Naive thymus-derived CD4-positive, alpha-beta T cell (primary cell): ENCODE data around the gene GALNT13. TPM values are rescaled to one million over a fixed set of nuclear protein-coding genes. Genes with fewer than 3 reads are reported as not detected.

Experiments
- ATAC-seq: fragments of 150-1000 bp; cut with Tn5 transposase; 2 replicates; pipeline ENCODE4 v1.10.0; 2021; ENCODE audit warnings: mild to moderate bottlenecking, moderate library complexity
- CTCF ChIA-PET: fragments of 350-600 bp; sonication (Branson Sonifier 250); formaldehyde crosslinking; loops from one replicate; lab custom pipeline; 2021; ENCODE audit warnings: antibody characterized with exemption; lab: Charles Lee
- POLR2A ChIA-PET: fragments of 350-600 bp; sonication (Branson Sonifier 250); formaldehyde crosslinking; loops from one replicate; lab custom pipeline; 2021; ENCODE audit warnings: antibody characterized with exemption, inconsistent platforms; lab: Charles Lee
- DNase-seq, 9 donors: peaks; one replicate each; pipeline versions ENCODE4 v3.0.0 to v3.0.0-alpha.2; 2020 to 2022; ENCODE audit warnings: mixed read lengths in 1 of 9
- H3K27ac ChIP-seq: one replicate; pipeline ENCODE4 v1.7.0; 2013; ENCODE audit warnings: mild to moderate bottlenecking, low read depth, low read length, moderate library complexity
- H3K27me3 ChIP-seq, 2 donors: one replicate each; pipeline ENCODE4 v1.7.0; 2013; ENCODE audit warnings: low read length in 2 of 2, mild to moderate bottlenecking in 2 of 2, moderate library complexity in 2 of 2; ENCODE audit not compliant: control insufficient read depth in 2 of 2, insufficient read depth in 2 of 2
- H3K36me3 ChIP-seq, 3 experiments: 1 replicate in 2 of 3; 2 replicates in 1 of 3; pipeline ENCODE4 v1.7.0; 2013; ENCODE audit warnings: low read length in 3 of 3, mild to moderate bottlenecking in 3 of 3, moderate library complexity in 1 of 3; ENCODE audit not compliant: insufficient read depth in 3 of 3, control insufficient read depth in 2 of 3
- H3K4me1 ChIP-seq, 2 donors: one replicate each; pipeline ENCODE4 v1.7.0; 2013; ENCODE audit warnings: low read length in 2 of 2, mild to moderate bottlenecking in 2 of 2, moderate library complexity in 1 of 2; ENCODE audit not compliant: control insufficient read depth in 2 of 2, insufficient read depth in 2 of 2
- H3K4me3 ChIP-seq: 2 replicates; pipeline ENCODE4 v1.7.0; 2013; ENCODE audit warnings: mild to moderate bottlenecking, low read length
- H3K9me3 ChIP-seq, 3 experiments: 1 replicate in 2 of 3; 2 replicates in 1 of 3; pipeline ENCODE4 v1.7.0; 2013; ENCODE audit warnings: low read length in 3 of 3; ENCODE audit not compliant: control insufficient read depth in 2 of 3
- H3K27ac Mint-ChIP-seq, 9 donors: one replicate each; pipeline ENCODE4 v1.8.0; 2020 to 2022; ENCODE audit warnings: mixed read lengths in 9 of 9, mild to moderate bottlenecking in 8 of 9, moderate library complexity in 5 of 9, inconsistent platforms in 2 of 9
- H3K27me3 Mint-ChIP-seq, 5 donors: one replicate each; pipeline ENCODE4 v1.8.0; 2021 to 2022; ENCODE audit warnings: mixed read lengths in 5 of 5, mild to moderate bottlenecking in 1 of 5
- H3K36me3 Mint-ChIP-seq, 5 donors: one replicate each; pipeline ENCODE4 v1.8.0; 2020 to 2022; ENCODE audit warnings: mixed read lengths in 5 of 5, mild to moderate bottlenecking in 3 of 5, inconsistent platforms in 1 of 5
- H3K4me1 Mint-ChIP-seq, 7 donors: one replicate each; pipeline ENCODE4 v1.8.0; 2020 to 2022; ENCODE audit warnings: mixed read lengths in 7 of 7, mild to moderate bottlenecking in 3 of 7, inconsistent platforms in 1 of 7
- H3K4me3 Mint-ChIP-seq, 10 donors: one replicate each; pipeline ENCODE4 v1.8.0; 2020 to 2022; ENCODE audit warnings: mild to moderate bottlenecking in 10 of 10, mixed read lengths in 10 of 10, moderate library complexity in 6 of 10, inconsistent platforms in 2 of 10
- H3K9me3 Mint-ChIP-seq, 11 donors: one replicate each; pipeline ENCODE4 v1.8.0; 2020 to 2022; ENCODE audit warnings: mixed read lengths in 11 of 11, mild to moderate bottlenecking in 4 of 11, inconsistent platforms in 1 of 11, moderate library complexity in 1 of 11
- intact Hi-C, 2 donors: fragments of 100-400 bp; cut with micrococcal nuclease; formaldehyde crosslinking; loops; one replicate each; pipeline ENCODE4 v1.15.1; 2023
- polyA plus RNA-seq, 2 donors: library from polyadenylated mRNA; unstranded; fragments of 300-500 nt; fragmentation: Illumina TruSeq; gene quantifications; one replicate each; pipeline ENCODE4 v1.2.3, GENCODE V29; 2021
- total RNA-seq, 6 experiments: library from RNA in 5 of 6; stranded (reverse) in 5 of 6; gene quantifications; 1 replicate in 5 of 6; 2 replicates in 1 of 6; pipeline ENCODE4 v1.2.3 and lab custom pipeline; 2021 to 2026

The GALNT13 gene
- total and polyA plus RNA-seq, 7 experiments from 2014 or later: 0.44 TPM; not detected in 6

DNA sequence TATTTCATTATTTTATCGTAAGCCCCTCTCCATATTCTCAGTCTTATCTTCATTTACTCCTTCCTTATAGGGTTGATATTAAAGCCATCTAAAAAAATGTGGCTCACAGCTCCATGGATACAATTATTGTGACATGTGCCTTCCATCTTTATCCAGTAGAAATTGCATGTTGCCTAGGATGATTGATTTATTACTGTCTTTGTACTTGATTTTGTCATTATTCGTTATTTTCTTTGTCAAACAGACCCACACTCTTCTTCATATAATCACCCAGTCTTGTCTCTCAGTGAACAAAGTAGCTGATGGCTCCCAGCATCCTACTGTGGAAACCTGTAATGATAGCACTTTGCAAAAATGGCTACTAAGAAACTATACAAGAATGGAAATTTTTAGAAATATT, 574.6 kb downstream of the GALNT13 start:
- Mint-ChIP-seq H3K4me3 (no peak overlapping the region), H3K36me3 (no peaks in the 10 kb centered on the region), H3K27me3 (no peaks in the 10 kb centered on the region), H3K9me3 (no peaks in the 10 kb centered on the region), H3K27ac (no peak overlapping the region), H3K4me1 (no peaks in the 10 kb centered on the region)
- Histone ChIP-seq H3K27ac (no peak overlapping the region), H3K27me3 (no peaks in the 10 kb centered on the region), H3K36me3 (no peaks in the 10 kb centered on the region), H3K4me1 (no peaks in the 10 kb centered on the region), H3K4me3 (no peak overlapping the region), H3K9me3 (no peaks in the 10 kb centered on the region)
- intact Hi-C loops: no loop called here
- no peak for DNase-seq
- no peak for ATAC-seq
- POLR2A ChIA-PET: no interaction called here
- CTCF ChIA-PET: no interaction called here

DNA sequence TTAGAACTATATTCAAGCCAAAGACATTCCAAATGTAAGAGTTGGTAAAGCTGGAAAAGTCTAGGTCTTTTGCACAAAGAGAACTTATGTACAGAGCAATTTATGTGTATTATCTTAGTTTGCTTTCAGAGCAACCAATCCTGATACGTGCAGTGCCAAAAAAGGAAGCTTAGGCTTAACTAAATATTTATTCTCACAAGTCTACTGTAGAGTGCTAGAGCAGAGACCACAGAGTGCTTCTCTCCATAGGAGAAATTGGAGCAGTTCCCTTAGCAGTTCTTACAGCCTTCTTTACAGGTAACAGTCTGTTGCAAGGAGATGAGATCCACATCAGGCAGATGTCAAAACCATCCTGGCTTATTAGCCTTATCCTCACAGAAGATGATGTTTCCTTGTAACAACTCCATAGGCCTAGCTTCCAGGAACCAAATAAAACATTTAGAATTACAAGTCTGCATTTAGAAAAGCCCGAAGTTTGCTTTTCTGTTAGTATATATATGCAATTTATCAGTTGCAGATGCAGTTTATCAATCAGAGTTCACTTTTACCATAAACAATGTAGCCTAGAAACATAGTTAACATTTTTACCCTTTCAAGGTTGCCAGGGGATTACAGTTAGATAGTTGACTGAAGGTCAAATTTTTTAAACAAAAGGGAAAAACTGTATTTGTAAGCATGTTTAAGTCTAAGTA, 576.2 kb downstream of the GALNT13 start:
- ATAC-seq (no peak), DNase-seq (no peak)
- no peaks in the 10 kb centered on the region for H3K36me3 Mint-ChIP-seq
- ChIA-PET CTCF (interaction anchor here (0.6 kb wide), 1 partner anchor 15 kb away, joined by 3 read pairs; no protein-coding TSS in a partner anchor), POLR2A (no interaction called here)
- H3K4me3 ChIP-seq: no peak overlapping the region
- intact Hi-C loops: no loop called here
- no peaks in the 10 kb centered on the region for H3K36me3 ChIP-seq
- no peaks in the 10 kb centered on the region for H3K9me3 Mint-ChIP-seq
- no peaks in the 10 kb centered on the region for H3K27me3 ChIP-seq
- H3K4me1 Mint-ChIP-seq: peaks cover 0 to 1% (median 0%) of the 10 kb centered on the region in 7 donors
- H3K27ac Mint-ChIP-seq: no peak overlapping the region
- H3K27ac ChIP-seq: no peak overlapping the region
- H3K9me3 ChIP-seq: no peaks in the 10 kb centered on the region
- H3K4me3 Mint-ChIP-seq: no peak overlapping the region
- no peaks in the 10 kb centered on the region for H3K4me1 ChIP-seq
- H3K27me3 Mint-ChIP-seq: no peaks in the 10 kb centered on the region

DNA sequence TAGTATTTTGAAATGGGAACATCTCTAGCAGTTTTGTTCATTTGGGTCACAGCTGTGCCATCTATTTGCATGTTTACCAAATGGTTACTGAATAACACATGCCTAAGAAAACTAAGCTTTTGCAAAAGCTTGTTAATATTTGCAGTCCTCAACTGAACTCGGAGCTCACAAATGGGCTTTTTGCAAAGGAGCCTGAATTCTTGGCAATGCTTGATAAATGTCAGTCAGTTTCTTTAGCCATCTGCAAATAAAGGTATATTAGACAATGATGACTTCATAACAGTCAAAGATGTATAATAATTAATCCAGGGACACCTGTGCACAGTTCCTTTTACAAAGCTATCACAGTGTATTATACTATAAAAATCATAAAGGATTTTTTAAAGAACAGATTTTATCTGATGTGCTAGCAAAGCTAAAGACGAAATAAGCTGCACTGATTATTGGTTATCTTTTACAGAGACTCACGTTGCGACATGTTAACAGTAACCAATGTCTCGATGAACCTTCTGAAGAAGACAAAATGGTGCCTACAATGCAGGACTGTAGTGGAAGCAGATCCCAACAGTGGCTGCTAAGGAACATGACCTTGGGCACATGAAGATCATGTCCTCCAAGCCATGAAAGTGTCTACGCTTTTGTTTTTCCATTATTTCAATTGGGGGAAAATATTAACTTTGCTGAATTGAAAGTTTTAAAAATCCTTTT, 578.4 kb downstream of the GALNT13 start:
- peaks cover 0 to 4% (median 0%) of the 10 kb centered on the region in 11 donors for H3K9me3 Mint-ChIP-seq
- ChIA-PET POLR2A (no interaction called here), CTCF (no interaction called here)
- H3K36me3 ChIP-seq: no peaks in the 10 kb centered on the region
- H3K27ac Mint-ChIP-seq: no peak overlapping the region
- H3K27ac ChIP-seq: no peak overlapping the region
- H3K4me1 ChIP-seq: no peaks in the 10 kb centered on the region
- no peak for DNase-seq
- H3K36me3 Mint-ChIP-seq: no peaks in the 10 kb centered on the region
- no peak overlapping the region for H3K4me3 Mint-ChIP-seq
- H3K4me3 ChIP-seq: no peak overlapping the region
- H3K9me3 ChIP-seq: no peaks in the 10 kb centered on the region
- no peaks in the 10 kb centered on the region for H3K27me3 Mint-ChIP-seq
- H3K27me3 ChIP-seq: no peaks in the 10 kb centered on the region
- intact Hi-C loops: loop anchor here in 1 of 2 donors (10.0 kb wide), 1 partner anchor 865 kb away; no protein-coding TSS in a partner anchor
- H3K4me1 Mint-ChIP-seq: peaks cover 0 to 7% (median 0%) of the 10 kb centered on the region in 7 donors
- ATAC-seq: no peak

DNA sequence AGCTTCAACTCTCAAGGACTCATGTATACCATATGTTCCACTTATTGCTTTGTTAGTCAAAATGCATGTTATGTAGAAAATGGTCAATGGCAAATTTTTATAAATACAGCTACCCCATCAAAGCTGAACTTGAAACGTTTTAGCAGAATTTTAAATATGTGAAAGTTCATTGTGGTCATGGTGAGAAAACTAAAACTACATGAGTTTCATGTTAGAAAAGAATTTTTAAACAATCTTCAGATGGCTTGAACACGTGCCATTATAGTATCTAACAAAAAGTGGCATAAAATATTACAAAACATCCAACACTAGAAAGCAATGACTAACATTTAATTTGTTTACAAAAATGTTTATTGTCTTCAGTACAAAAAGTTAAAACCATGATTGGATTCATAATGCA, 580.7 kb downstream of the GALNT13 start:
- Histone ChIP-seq H3K27me3 (no peaks in the 10 kb centered on the region), H3K4me1 (no peaks in the 10 kb centered on the region), H3K36me3 (no peaks in the 10 kb centered on the region), H3K27ac (no peak overlapping the region), H3K9me3 (no peaks in the 10 kb centered on the region), H3K4me3 (no peak overlapping the region)
- no peaks in the 10 kb centered on the region for H3K36me3 Mint-ChIP-seq
- peaks cover 0 to 7% (median 0%) of the 10 kb centered on the region in 7 donors for H3K4me1 Mint-ChIP-seq
- DNase-seq: no peak
- CTCF ChIA-PET: no interaction called here
- H3K4me3 Mint-ChIP-seq: no peak overlapping the region
- POLR2A ChIA-PET: no interaction called here
- peaks cover 0 to 4% (median 0%) of the 10 kb centered on the region in 11 donors for H3K9me3 Mint-ChIP-seq
- intact Hi-C loops: loop anchor here in 1 of 2 donors (10.0 kb wide), 1 partner anchor 862 kb away; no protein-coding TSS in a partner anchor
- no peak overlapping the region for H3K27ac Mint-ChIP-seq
- no peak for ATAC-seq
- H3K27me3 Mint-ChIP-seq: no peaks in the 10 kb centered on the region

DNA sequence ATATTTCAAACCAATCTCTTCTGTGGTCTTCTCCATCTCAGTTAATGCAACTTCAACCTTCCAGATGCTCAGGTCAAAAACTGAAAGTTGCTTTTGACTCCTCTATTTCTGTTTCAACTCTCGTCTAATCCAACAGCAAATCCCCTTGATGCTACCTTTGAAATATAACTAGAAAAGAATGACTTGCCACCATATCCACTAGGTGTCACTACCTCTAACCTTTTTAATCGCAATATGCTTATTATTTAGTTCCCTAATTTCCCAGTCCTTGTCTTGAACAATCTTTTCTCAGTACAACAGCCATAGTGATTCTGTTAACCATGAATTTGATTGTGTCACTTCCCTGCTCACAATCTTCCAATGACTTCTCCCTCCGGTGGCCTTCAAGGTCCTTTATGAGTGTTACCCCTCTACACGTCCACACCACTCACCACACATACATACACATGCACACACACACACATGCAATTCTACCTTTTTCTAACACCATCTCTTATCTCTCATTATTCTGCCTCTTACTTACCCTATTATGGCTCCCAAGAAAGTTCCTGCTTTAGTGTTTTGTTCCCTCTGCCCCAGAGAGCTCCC, 581.3 kb downstream of the GALNT13 start:
- no peaks in the 10 kb centered on the region for H3K27me3 Mint-ChIP-seq
- peaks cover 0 to 7% (median 0%) of the 10 kb centered on the region in 7 donors for H3K4me1 Mint-ChIP-seq
- Histone ChIP-seq H3K27me3 (no peaks in the 10 kb centered on the region), H3K4me3 (no peak overlapping the region), H3K36me3 (no peaks in the 10 kb centered on the region), H3K9me3 (no peaks in the 10 kb centered on the region), H3K4me1 (no peaks in the 10 kb centered on the region), H3K27ac (no peak overlapping the region)
- ChIA-PET CTCF (no interaction called here), POLR2A (no interaction called here)
- H3K4me3 Mint-ChIP-seq: no peak overlapping the region
- H3K36me3 Mint-ChIP-seq: no peaks in the 10 kb centered on the region
- H3K9me3 Mint-ChIP-seq: peaks cover 0 to 5% (median 0%) of the 10 kb centered on the region in 11 donors
- no peak overlapping the region for H3K27ac Mint-ChIP-seq
- ATAC-seq (no peak), DNase-seq (no peak)
- intact Hi-C loops: loop anchor here in 1 of 2 donors (10.0 kb wide), 1 partner anchor 862 kb away; no protein-coding TSS in a partner anchor

DNA sequence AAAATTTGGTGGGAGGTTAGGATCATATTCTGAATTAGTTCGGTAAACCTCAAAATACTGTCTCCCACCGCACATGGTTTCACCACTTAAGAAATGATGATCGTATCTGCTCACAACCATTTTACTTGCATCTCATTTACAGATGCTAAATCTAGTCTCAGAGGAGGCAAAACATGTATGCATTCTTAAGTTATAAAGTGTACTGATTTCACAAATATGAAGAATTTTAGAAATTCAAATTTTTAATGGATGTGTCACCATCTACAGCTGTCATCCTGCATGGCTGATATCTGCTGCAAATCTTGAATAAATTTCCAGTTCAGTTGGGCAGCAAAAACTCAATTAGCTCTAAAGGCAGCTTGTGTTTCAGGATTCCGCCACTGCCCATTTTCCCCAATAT, 583.4 kb downstream of the GALNT13 start:
- peak overlapping the region in 1 of 10 donors; percentile 24 for H3K4me3 Mint-ChIP-seq
- ChIA-PET POLR2A (no interaction called here), CTCF (no interaction called here)
- no peak overlapping the region for H3K27ac Mint-ChIP-seq
- H3K9me3 Mint-ChIP-seq: peaks cover 0 to 7% (median 0%) of the 10 kb centered on the region in 11 donors
- no peak overlapping the region for H3K27ac ChIP-seq
- intact Hi-C loops: loop anchor here in 1 of 2 donors (10.0 kb wide), 1 partner anchor 860 kb away; no protein-coding TSS in a partner anchor
- no peaks in the 10 kb centered on the region for H3K9me3 ChIP-seq
- no peaks in the 10 kb centered on the region for H3K36me3 Mint-ChIP-seq
- H3K4me1 Mint-ChIP-seq: peaks cover 0 to 7% (median 0%) of the 10 kb centered on the region in 7 donors
- no peak overlapping the region for H3K4me3 ChIP-seq
- H3K4me1 ChIP-seq: no peaks in the 10 kb centered on the region
- no peaks in the 10 kb centered on the region for H3K27me3 ChIP-seq
- no peaks in the 10 kb centered on the region for H3K36me3 ChIP-seq
- H3K27me3 Mint-ChIP-seq: no peaks in the 10 kb centered on the region
- no peak for DNase-seq
- ATAC-seq: no peak
